ENCODE results near the gene WDR31. TPM values are rescaled to one million over a fixed set of nuclear protein-coding genes. Genes with fewer than 3 reads are reported as not detected.

Gene WDR31
- total RNA-seq, 1 donor from 2014 or later = 1.6 TPM

- no peak for FAIRE-seq
- Histone ChIP-seq H3K36me3 (ENCODE audit: control insufficient read depth, insufficient read depth, low read length) (no peaks in the 10 kb centered on the region), H3K4me3 (ENCODE audit: low read depth, low read length) (no peak overlapping the region), H3K27me3 (ENCODE audit: control insufficient read depth, insufficient read depth, low read length) (no peaks in the 10 kb centered on the region)
- DNase-seq (ENCODE audit: low read depth) = no peak
- no peak for TF ChIP-seq CTCF (IDR thresholded peaks at IDR 0.05; ENCODE audit: insufficient read depth, low read length, severe bottlenecking)
Observed at GRCh38 chr9:113313261-113313660, 26.8 kb downstream of the WDR31 start.

- FAIRE-seq = no peak
- no peak for DNase-seq (ENCODE audit: low read depth)
- H3K27me3 ChIP-seq (ENCODE audit: control insufficient read depth, insufficient read depth, low read length) = no peaks in the 10 kb centered on the region
- TF ChIP-seq CTCF (IDR thresholded peaks at IDR 0.05; ENCODE audit: insufficient read depth, low read length, severe bottlenecking) = no peak
- H3K4me3 ChIP-seq (ENCODE audit: low read depth, low read length) = no peak overlapping the region
- no peaks in the 10 kb centered on the region for H3K36me3 ChIP-seq (ENCODE audit: control insufficient read depth, insufficient read depth, low read length)
Observed at GRCh38 chr9:113311961-113312360, 28.1 kb downstream of the WDR31 start.

- no peak for DNase-seq (ENCODE audit: low read depth)
- no peak for FAIRE-seq
- no peaks in the 10 kb centered on the region for H3K27me3 ChIP-seq (ENCODE audit: control insufficient read depth, insufficient read depth, low read length)
- no peak overlapping the region for H3K4me3 ChIP-seq (ENCODE audit: low read depth, low read length)
- H3K36me3 ChIP-seq (ENCODE audit: control insufficient read depth, insufficient read depth, low read length) = no peaks in the 10 kb centered on the region
- TF ChIP-seq CTCF (IDR thresholded peaks at IDR 0.05; ENCODE audit: insufficient read depth, low read length, severe bottlenecking) = no peak
Observed at GRCh38 chr9:113310538-113310937, 29.5 kb downstream of the WDR31 start.

DNA sequence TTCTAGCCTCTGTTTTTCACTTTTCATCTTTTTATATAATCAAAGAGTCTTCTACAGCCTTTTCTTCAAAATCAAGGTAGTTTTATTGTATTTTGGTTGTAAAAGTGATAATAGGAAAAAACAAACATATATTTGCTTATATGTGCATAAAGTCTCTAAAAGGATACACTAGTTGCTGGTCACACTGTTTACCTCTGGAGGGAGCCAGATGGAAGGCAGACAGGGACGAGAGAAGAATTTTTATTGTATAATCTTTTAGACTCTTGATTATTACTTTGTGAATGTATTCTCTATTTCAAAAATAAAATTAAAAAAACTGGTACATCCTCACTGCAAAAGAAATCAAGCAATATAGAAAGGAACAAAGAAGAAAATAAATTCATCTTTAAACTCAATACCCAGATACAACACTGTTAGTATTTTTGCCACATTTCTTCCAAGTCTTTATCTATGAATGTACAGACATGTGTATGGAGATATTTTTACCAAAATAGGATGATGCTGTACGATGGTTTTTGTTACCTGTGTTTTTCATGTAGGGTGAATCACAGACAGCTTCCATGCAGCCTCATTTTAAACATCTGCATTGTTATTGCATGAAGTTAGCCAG lies 30.8 kb downstream of the WDR31 start:
- peak; percentile 49 for DNase-seq (ENCODE audit: low read depth)
- no peak overlapping the region for H3K4me3 ChIP-seq (ENCODE audit: low read depth, low read length)
- FAIRE-seq = no peak
- H3K27me3 ChIP-seq (ENCODE audit: control insufficient read depth, insufficient read depth, low read length) = no peaks in the 10 kb centered on the region
- H3K36me3 ChIP-seq (ENCODE audit: control insufficient read depth, insufficient read depth, low read length) = no peaks in the 10 kb centered on the region
- TF ChIP-seq CTCF (IDR thresholded peaks at IDR 0.05; ENCODE audit: insufficient read depth, low read length, severe bottlenecking) = peak; percentile 49

DNA sequence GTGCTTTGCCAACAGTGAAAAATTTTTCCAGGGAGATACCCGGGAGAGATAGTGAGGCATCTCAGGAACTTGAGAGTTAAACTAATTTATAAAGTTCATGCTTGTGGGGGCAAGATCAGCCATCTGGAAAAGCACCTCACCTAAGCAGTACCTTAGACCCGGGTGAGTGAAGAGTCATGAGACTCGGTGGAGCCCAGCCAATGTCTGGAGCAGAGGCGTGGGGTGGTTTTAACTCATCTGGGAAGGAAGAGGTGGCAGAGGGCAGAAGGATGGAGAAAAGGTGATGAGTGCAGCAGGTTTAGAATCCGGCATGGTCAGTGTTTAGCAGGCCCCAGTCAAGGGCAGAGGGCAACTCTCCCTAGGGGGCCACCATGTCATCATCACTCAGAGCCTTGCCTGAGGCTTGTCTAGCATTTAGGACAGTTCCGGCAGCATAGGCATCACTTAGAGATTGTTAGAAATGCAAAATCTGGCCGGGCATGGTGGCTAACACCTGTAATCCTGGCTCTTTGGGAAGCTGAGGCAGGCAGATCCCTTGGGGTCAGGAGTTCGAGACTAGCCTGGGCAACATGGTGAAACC lies 32.6 kb downstream of the WDR31 start:
- DNase-seq (ENCODE audit: low read depth) (no peak), FAIRE-seq (no peak)
- Histone ChIP-seq H3K4me3 (ENCODE audit: low read depth, low read length) (no peak overlapping the region), H3K36me3 (ENCODE audit: control insufficient read depth, insufficient read depth, low read length) (no peaks in the 10 kb centered on the region), H3K27me3 (ENCODE audit: control insufficient read depth, insufficient read depth, low read length) (no peaks in the 10 kb centered on the region)
- TF ChIP-seq CTCF (IDR thresholded peaks at IDR 0.05; ENCODE audit: insufficient read depth, low read length, severe bottlenecking) = no peak

GRCh38 chr9:113306566-113306965 lies 33.5 kb downstream of the WDR31 start:
- H3K4me3 ChIP-seq (ENCODE audit: low read depth, low read length) = no peak overlapping the region
- DNase-seq (ENCODE audit: low read depth) (no peak), FAIRE-seq (no peak)
- no peaks in the 10 kb centered on the region for H3K27me3 ChIP-seq (ENCODE audit: control insufficient read depth, insufficient read depth, low read length)
- no peaks in the 10 kb centered on the region for H3K36me3 ChIP-seq (ENCODE audit: control insufficient read depth, insufficient read depth, low read length)
- no peak for TF ChIP-seq CTCF (IDR thresholded peaks at IDR 0.05; ENCODE audit: insufficient read depth, low read length, severe bottlenecking)
